SU-DHL-6 (cell line): ENCODE measurements around the gene ZMYM4.

Experiments
- CTCF ChIP-seq: fragments of 200-600 bp; sonication (generic); IDR thresholded peaks from one replicate; pipeline ENCODE4 v1.5.1; 2017; ENCODE audit warnings: antibody characterized with exemption, mild to moderate bottlenecking, low read length, moderate library complexity; ENCODE audit not compliant: insufficient read depth, poor library complexity, severe bottlenecking
- EZH2phosphoT487 ChIP-seq: fragments of 200-600 bp; sonication (generic), shearing (Covaris generic); conservative IDR thresholded peaks from 2 replicates; pipeline ENCODE4 v1.6.1; 2018; ENCODE audit warnings: mild to moderate bottlenecking, antibody characterized with exemption, low read length, moderate library complexity, mixed read lengths

- TF ChIP-seq CTCF (no peak), EZH2phosphoT487 (no peak)
These were observed 163.7 kb downstream of the ZMYM4 start for GRCh38 chr1:35432231-35432630.
